ENCODE data around the gene EXOC3L4. TPM values are rescaled to one million over a fixed set of nuclear protein-coding genes. Genes with fewer than 3 reads are reported as not detected.

The EXOC3L4 gene
- total and polyA plus RNA-seq, 2 donors (not counting 1 experiment from before 2014, with no cell fraction given): not detected

DNA sequence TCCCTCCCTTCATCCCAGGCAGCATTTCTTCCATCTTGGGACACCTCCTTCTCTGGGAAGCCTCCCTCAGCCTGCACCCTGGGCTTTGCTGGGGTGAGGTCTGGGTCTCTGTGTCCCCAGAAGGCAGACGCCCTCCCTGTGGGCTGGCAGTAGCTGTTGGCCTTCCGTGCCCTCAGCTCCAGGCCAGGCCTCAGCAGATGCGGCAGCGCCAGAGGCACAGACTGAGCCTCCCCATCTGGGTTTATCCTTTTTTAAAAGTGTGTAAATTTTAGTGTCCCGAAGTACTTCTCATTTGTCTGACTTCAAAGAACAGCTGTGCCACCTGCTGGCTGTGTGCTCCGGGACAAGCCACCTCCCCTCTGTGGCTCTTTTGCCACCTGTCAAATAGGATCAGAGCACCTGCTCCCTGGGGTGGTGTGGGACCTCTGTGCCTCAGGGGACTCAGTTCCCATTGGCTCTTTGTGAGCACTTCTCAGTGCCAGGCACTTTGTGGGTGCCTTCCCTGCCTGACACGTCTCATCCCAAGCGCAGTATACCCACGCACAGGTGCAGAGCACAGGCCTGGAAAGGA is 11.1 kb downstream of the EXOC3L4 start:
- Histone ChIP-seq H4K20me1 (ENCODE audit: control insufficient read depth, insufficient read depth, low read length, poor library complexity, severe bottlenecking) (no peaks in the 10 kb centered on the region), H3K79me2 (ENCODE audit: control insufficient read depth, insufficient read depth, low read length) (no peaks in the 10 kb centered on the region), H3K4me3 (ENCODE audit: control extremely low read depth in 1 of 5, extremely low read depth in 1 of 5, insufficient read depth in 1 of 5, low read depth in 2 of 5, low read length in 4 of 5) (no peak overlapping the region), H3K27me3 (replicated peaks in 1 of 4; ENCODE audit: control extremely low read depth in 1 of 4, control insufficient read depth in 3 of 4, insufficient read depth in 4 of 4, low read length in 3 of 4) (peaks cover 0 to 47% (median 17%) of the 10 kb centered on the region in 4 experiments), H3K9me3 (ENCODE audit: control extremely low read depth in 1 of 3, control insufficient read depth in 2 of 3, insufficient read depth in 1 of 3, low read length in 2 of 3) (peaks cover 0 to 13% (median 0%) of the 10 kb centered on the region in 3 donors), H3K36me3 (replicated peaks in 1 of 2; ENCODE audit: control extremely low read depth in 1 of 2, control insufficient read depth in 1 of 2, extremely low read depth in 1 of 2, insufficient read depth in 2 of 2, low read length in 1 of 2) (no peaks in the 10 kb centered on the region), H2AFZ (ENCODE audit: insufficient read depth, low read depth, low read length, poor library complexity, severe bottlenecking) (no peak overlapping the region), H3K27ac (ENCODE audit: low read length in 2 of 2) (no peak overlapping the region), H3K4me1 (ENCODE audit: control insufficient read depth in 2 of 2, insufficient read depth in 2 of 2, low read length in 2 of 2) (peaks cover 37 to 38% of the 10 kb centered on the region in 2 donors), H3K4me2 (replicated peaks; ENCODE audit: low read depth, low read length, poor library complexity, severe bottlenecking) (peak overlapping the region; percentile 67), H3K9ac (ENCODE audit: low read length) (no peak overlapping the region)
- 45% methylated on average over 6 of the region's 9 CpGs for WGBS (ENCODE audit: insufficient coverage)
- intact Hi-C loops (cut with micrococcal nuclease): loop anchor here (1.0 to 2.0 kb wide), 3 partner anchors 30 to 188 kb away; no protein-coding TSS in a partner anchor
- POLR2A ChIA-PET: no interaction called here
- Mint-ChIP-seq H3K4me1 (peaks cover 24% of the 10 kb centered on the region), H3K4me3 (peak overlapping the region; percentile 14), H3K27ac (no peak overlapping the region), H3K27me3 (peaks cover 22% of the 10 kb centered on the region), H3K9me3 (ENCODE audit: insufficient read depth) (no peaks in the 10 kb centered on the region)
- no peak for TF ChIP-seq EZH2 (IDR thresholded peaks at IDR 0.05; ENCODE audit: borderline replicate concordance, insufficient read depth, low read depth, low read length, poor library complexity, severe bottlenecking)
- TF ChIP-seq, protein P1, sequence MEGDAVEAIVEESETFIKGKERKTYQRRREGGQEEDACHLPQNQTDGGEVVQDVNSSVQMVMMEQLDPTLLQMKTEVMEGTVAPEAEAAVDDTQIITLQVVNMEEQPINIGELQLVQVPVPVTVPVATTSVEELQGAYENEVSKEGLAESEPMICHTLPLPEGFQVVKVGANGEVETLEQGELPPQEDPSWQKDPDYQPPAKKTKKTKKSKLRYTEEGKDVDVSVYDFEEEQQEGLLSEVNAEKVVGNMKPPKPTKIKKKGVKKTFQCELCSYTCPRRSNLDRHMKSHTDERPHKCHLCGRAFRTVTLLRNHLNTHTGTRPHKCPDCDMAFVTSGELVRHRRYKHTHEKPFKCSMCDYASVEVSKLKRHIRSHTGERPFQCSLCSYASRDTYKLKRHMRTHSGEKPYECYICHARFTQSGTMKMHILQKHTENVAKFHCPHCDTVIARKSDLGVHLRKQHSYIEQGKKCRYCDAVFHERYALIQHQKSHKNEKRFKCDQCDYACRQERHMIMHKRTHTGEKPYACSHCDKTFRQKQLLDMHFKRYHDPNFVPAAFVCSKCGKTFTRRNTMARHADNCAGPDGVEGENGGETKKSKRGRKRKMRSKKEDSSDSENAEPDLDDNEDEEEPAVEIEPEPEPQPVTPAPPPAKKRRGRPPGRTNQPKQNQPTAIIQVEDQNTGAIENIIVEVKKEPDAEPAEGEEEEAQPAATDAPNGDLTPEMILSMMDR (IDR thresholded peaks at IDR 0.05): peak; percentile 12
- ATAC-seq (ENCODE audit: low read depth) (no peak), DNase-seq (peak; percentile 56)
- CTCF ChIA-PET: interaction anchor here (0.7 to 5.4 kb wide), 29 partner anchors 10 to 419 kb away, joined by 3 to 70 read pairs (median 6); partner anchors contain the start of genes EXOC3L4 and TNFAIP2

DNA sequence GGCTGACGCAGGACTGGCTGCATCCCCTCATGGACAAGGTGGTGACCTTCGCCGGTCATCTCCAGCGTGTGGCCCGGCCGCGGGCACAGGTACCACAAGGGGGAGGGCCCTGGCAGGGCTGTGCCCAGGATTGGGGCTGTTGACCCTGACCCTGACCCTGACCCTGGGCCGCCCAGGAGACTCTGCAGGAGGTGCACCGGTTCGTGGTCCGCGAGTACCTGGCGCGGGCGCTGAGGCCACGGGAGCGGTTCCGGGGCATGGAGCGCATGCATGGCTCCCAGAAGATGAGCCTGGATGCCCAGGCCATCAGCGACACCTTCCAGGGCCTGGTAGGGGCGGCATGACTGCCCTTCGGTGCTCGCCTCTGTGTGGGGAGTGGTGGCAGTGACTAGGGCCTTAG is 12.9 kb downstream of the EXOC3L4 start:
- Mint-ChIP-seq H3K4me3 (no peak overlapping the region), H3K27ac (no peak overlapping the region), H3K27me3 (peaks cover 19% of the 10 kb centered on the region), H3K4me1 (peaks cover 30% of the 10 kb centered on the region), H3K9me3 (ENCODE audit: insufficient read depth) (no peaks in the 10 kb centered on the region)
- Histone ChIP-seq H3K4me2 (replicated peaks; ENCODE audit: low read depth, low read length, poor library complexity, severe bottlenecking) (no peak overlapping the region), H3K9me3 (ENCODE audit: control extremely low read depth in 1 of 3, control insufficient read depth in 2 of 3, insufficient read depth in 1 of 3, low read length in 2 of 3) (peaks cover 0 to 13% (median 0%) of the 10 kb centered on the region in 3 donors), H3K4me3 (ENCODE audit: control extremely low read depth in 1 of 5, extremely low read depth in 1 of 5, insufficient read depth in 1 of 5, low read depth in 2 of 5, low read length in 4 of 5) (no peak overlapping the region), H2AFZ (ENCODE audit: insufficient read depth, low read depth, low read length, poor library complexity, severe bottlenecking) (no peak overlapping the region), H3K27ac (ENCODE audit: low read length in 2 of 2) (no peak overlapping the region), H3K36me3 (replicated peaks in 1 of 2; ENCODE audit: control extremely low read depth in 1 of 2, control insufficient read depth in 1 of 2, extremely low read depth in 1 of 2, insufficient read depth in 2 of 2, low read length in 1 of 2) (no peaks in the 10 kb centered on the region), H3K4me1 (ENCODE audit: control insufficient read depth in 2 of 2, insufficient read depth in 2 of 2, low read length in 2 of 2) (peaks cover 34 to 44% of the 10 kb centered on the region in 2 donors), H4K20me1 (ENCODE audit: control insufficient read depth, insufficient read depth, low read length, poor library complexity, severe bottlenecking) (no peaks in the 10 kb centered on the region), H3K9ac (ENCODE audit: low read length) (no peak overlapping the region), H3K79me2 (ENCODE audit: control insufficient read depth, insufficient read depth, low read length) (no peaks in the 10 kb centered on the region), H3K27me3 (replicated peaks in 1 of 4; ENCODE audit: control extremely low read depth in 1 of 4, control insufficient read depth in 3 of 4, insufficient read depth in 4 of 4, low read length in 3 of 4) (peaks cover 0 to 39% (median 14%) of the 10 kb centered on the region in 4 experiments)
- WGBS (ENCODE audit: insufficient coverage): 96% methylated on average over 23 of the region's 23 CpGs
- POLR2A ChIA-PET: no interaction called here
- intact Hi-C loops (cut with micrococcal nuclease): no loop called here
- TF ChIP-seq, protein P1 (IDR thresholded peaks at IDR 0.05): no peak
- TF ChIP-seq EZH2 (IDR thresholded peaks at IDR 0.05; ENCODE audit: borderline replicate concordance, insufficient read depth, low read depth, low read length, poor library complexity, severe bottlenecking): no peak
- DNase-seq (no peak), ATAC-seq (ENCODE audit: low read depth) (no peak)
- CTCF ChIA-PET: interaction anchor here (1.1 to 5.4 kb wide), 3 partner anchors 33 to 185 kb away, joined by 3 to 70 read pairs (median 61); no protein-coding TSS in a partner anchor

Measured in B cell (primary cell).